Stomach (tissue), 9 donors: ENCODE data around the gene TIMM23. TPM values are rescaled to one million over a fixed set of nuclear protein-coding genes. Genes with fewer than 3 reads are reported as not detected.
A peak's percentile ranks its signal among the peaks of the same experiment; 100 is the strongest.

ENCODE experiments used
- DNase-seq, 2 donors: peaks; one replicate each; pipeline versions ENCODE4 v3.0.0 to v3.0.0-alpha.2; 2013 to 2019
- H3K27ac ChIP-seq, 5 donors: fragments of 200-600 bp in 4 of 5; sonication (generic) in 4 of 5; one replicate each; pipeline ENCODE4 v1.5.1; 2013 to 2019; ENCODE audit warnings: mild to moderate bottlenecking in 1 of 5, moderate library complexity in 1 of 5
- H3K27me3 ChIP-seq, 3 donors: fragments of 200-600 bp; sonication (generic); one replicate each; pipeline ENCODE4 v1.5.1; 2017 to 2019; ENCODE audit warnings: mixed run types in 1 of 3
- H3K36me3 ChIP-seq, 4 donors: fragments of 200-600 bp; sonication (generic); 1 replicate in 3 of 4; 2 replicates in 1 of 4; pipeline ENCODE4 v1.5.1; 2016 to 2019
- H3K4me1 ChIP-seq, 4 donors: fragments of 200-600 bp; sonication (generic); one replicate each; pipeline ENCODE4 v1.5.1; 2016 to 2019
- H3K4me3 ChIP-seq, 4 donors: fragments of 200-600 bp; sonication (generic) in 3 of 4; one replicate each; pipeline ENCODE4 v1.5.1; 2016 to 2019; ENCODE audit warnings: mild to moderate bottlenecking in 1 of 4
- H3K9me3 ChIP-seq, 4 donors: fragments of 200-600 bp; sonication (generic); one replicate each; pipeline ENCODE4 v1.5.1; 2016 to 2019
- EP300 ChIP-seq: sonication (generic); formaldehyde crosslinking; IDR thresholded peaks from one replicate; pipeline ENCODE4 v1.6.1; 2017; ENCODE audit warnings: antibody characterized with exemption
- POLR2A ChIP-seq, 4 donors: fragments of 450-650 bp; IDR thresholded peaks; one replicate each; pipeline ENCODE4 v1.6.1; 2016; ENCODE audit warnings: antibody characterized with exemption in 4 of 4, control low read depth in 2 of 4, mild to moderate bottlenecking in 1 of 4, moderate library complexity in 1 of 4
- POLR2AphosphoS5 ChIP-seq, 3 donors: sonication (generic); formaldehyde crosslinking; IDR thresholded peaks; one replicate each; pipeline ENCODE4 v1.6.1; 2016; ENCODE audit warnings: antibody characterized with exemption in 3 of 3
- WGBS, 5 donors: extraction: QIAGEN DNeasy Blood & Tissue Kit in 3 of 5; methylation state at CpG; one replicate each; pipeline versions ENCODE4 v1.1.5 to v1.1.7; 2013 to 2018; 5-methylcytosine and 5-hydroxymethylcytosine counted together
- intact Hi-C: fragments of 100-400 bp; cut with DNase I; formaldehyde crosslinking; loops from one replicate; pipeline ENCODE4 v1.15.1; 2023; ENCODE audit warnings: low total_unique reads
- polyA plus RNA-seq, 3 donors: library from polyadenylated mRNA; stranded (reverse); fragments of 200-250 nt; gene quantifications; one replicate each; pipeline ENCODE4 v1.2.3, GENCODE V29; 2013
- total RNA-seq, 5 donors: library from RNA; depleted of rRNA; stranded (reverse); fragments of >200 nt; gene quantifications; one replicate each; pipeline versions ENCODE4 v1.1.0 to v1.2.3, GENCODE V29; 2014 to 2016
- TF ChIP-seq, protein P1 (sequence below), 7 experiments: fragments of 450-650 bp in 4 of 7; fragments of 200-600 bp in 3 of 7; sonication (generic) in 3 of 7; IDR thresholded peaks; one replicate each; pipeline ENCODE4 v1.5.1; 2016 to 2019; ENCODE audit warnings: antibody characterized with exemption in 7 of 7, control low read depth in 2 of 7, mild to moderate bottlenecking in 1 of 7
- donor health status: healthy with polysubstance abuse.
- donor health status: Bipolar disorder and iron deficiency.
- donor health status: healthy.

Gene TIMM23
- total and polyA plus RNA-seq, 8 donors: 20.5 to 111 (median 56.8) TPM

DNA sequence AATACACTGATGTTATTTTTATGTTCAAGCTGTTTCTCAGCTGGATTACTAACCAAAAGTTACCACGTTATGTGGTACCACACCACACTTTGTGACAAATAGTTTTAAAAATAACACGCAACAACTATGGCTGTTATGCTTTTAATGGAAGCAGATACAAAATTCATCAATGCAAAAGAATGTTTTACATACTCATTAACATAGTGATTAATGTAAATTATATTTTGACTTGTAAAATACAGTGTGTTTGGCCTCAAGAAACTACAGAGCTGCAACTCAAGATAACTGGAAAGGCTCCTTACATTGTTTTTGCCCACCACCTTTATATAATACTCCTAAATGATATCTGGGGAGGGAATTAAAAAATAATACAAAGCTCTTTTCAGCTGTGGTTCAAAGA, 32.7 kb downstream of the TIMM23 start:
- H3K36me3 ChIP-seq: peaks cover 56 to 100% (median 98%) of the 10 kb centered on the region in 4 donors
- TF ChIP-seq EP300: no peak
- no peak for TF ChIP-seq POLR2A (IDR thresholded peaks at IDR 0.05)
- TF ChIP-seq, protein P1, sequence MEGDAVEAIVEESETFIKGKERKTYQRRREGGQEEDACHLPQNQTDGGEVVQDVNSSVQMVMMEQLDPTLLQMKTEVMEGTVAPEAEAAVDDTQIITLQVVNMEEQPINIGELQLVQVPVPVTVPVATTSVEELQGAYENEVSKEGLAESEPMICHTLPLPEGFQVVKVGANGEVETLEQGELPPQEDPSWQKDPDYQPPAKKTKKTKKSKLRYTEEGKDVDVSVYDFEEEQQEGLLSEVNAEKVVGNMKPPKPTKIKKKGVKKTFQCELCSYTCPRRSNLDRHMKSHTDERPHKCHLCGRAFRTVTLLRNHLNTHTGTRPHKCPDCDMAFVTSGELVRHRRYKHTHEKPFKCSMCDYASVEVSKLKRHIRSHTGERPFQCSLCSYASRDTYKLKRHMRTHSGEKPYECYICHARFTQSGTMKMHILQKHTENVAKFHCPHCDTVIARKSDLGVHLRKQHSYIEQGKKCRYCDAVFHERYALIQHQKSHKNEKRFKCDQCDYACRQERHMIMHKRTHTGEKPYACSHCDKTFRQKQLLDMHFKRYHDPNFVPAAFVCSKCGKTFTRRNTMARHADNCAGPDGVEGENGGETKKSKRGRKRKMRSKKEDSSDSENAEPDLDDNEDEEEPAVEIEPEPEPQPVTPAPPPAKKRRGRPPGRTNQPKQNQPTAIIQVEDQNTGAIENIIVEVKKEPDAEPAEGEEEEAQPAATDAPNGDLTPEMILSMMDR (IDR thresholded peaks at IDR 0.05): no peak
- TF ChIP-seq POLR2AphosphoS5 (IDR thresholded peaks at IDR 0.05): no peak
- 94 to 99% (median 95%) methylated on average over 2 of the region's 2 CpGs for WGBS, 5 donors
- DNase-seq: no peak
- intact Hi-C loops: no loop called here
- no peak overlapping the region for H3K4me3 ChIP-seq
- peaks cover 0 to 16% (median 3%) of the 10 kb centered on the region in 4 donors for H3K4me1 ChIP-seq
- no peaks in the 10 kb centered on the region for H3K27me3 ChIP-seq
- no peak overlapping the region for H3K27ac ChIP-seq
- H3K9me3 ChIP-seq: no peaks in the 10 kb centered on the region

DNA sequence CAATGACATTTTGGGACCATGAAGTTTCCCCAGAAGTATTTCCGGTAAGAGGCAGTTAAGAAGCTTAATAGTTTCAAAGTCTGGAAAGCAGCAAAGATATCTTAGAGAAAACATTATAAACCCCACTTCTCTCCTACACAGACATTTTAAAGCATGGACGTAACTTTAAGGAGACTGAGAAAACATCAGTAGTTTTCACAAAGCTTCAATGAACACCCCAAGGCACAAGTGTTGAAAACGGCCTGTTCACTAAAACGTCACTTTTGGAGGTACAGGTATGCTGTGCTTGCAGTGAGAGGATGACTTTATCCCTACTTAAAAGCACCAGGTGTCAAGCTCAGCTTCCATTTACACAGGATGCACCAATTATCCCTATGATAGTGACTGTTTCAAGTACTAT, 33.1 kb downstream of the TIMM23 start:
- H3K4me3 ChIP-seq: no peak overlapping the region
- H3K27ac ChIP-seq: no peak overlapping the region
- H3K4me1 ChIP-seq: peaks cover 0 to 21% (median 3%) of the 10 kb centered on the region in 4 donors
- no peaks in the 10 kb centered on the region for H3K27me3 ChIP-seq
- H3K36me3 ChIP-seq: peaks cover 60 to 100% (median 98%) of the 10 kb centered on the region in 4 donors
- 76 to 89% (median 83%) methylated on average over 4 of the region's 4 CpGs for WGBS, 5 donors
- DNase-seq: no peak
- no peaks in the 10 kb centered on the region for H3K9me3 ChIP-seq
- TF ChIP-seq POLR2A (IDR thresholded peaks at IDR 0.05) (no peak), POLR2AphosphoS5 (IDR thresholded peaks at IDR 0.05) (no peak), EP300 (no peak)
- TF ChIP-seq, protein P1 (IDR thresholded peaks at IDR 0.05): no peak
- intact Hi-C loops: no loop called here

DNA sequence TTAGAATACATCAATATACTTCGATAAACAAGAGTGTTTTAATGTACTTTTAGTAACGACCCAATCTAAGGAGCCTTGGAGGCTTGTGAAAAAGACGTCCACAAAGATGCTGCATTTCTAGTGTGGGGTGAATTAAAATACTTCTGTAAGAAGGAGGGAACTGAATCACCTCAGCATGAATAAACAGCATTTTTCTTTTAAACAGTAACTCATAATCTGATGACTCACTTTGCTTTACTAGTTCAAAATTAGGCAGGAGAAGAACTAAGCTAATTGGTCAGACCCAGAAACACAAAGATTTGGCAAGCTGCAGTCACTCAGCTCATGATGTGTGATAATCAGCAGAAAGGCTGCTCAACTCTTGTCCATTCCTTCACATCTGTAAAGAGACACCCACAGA, 33.9 kb downstream of the TIMM23 start:
- peaks cover 0 to 23% (median 3%) of the 10 kb centered on the region in 4 donors for H3K4me1 ChIP-seq
- DNase-seq: no peak
- 58 to 78% (median 63%) methylated on average over 3 of the region's 3 CpGs for WGBS, 5 donors
- peak overlapping the region in 1 of 5 donors; percentile 8 for H3K27ac ChIP-seq
- no peaks in the 10 kb centered on the region for H3K9me3 ChIP-seq
- no peaks in the 10 kb centered on the region for H3K27me3 ChIP-seq
- intact Hi-C loops: no loop called here
- TF ChIP-seq POLR2AphosphoS5 (IDR thresholded peaks at IDR 0.05) (no peak), EP300 (no peak), POLR2A (IDR thresholded peaks at IDR 0.05) (no peak)
- TF ChIP-seq, protein P1 (IDR thresholded peaks at IDR 0.05): no peak
- H3K4me3 ChIP-seq: no peak overlapping the region
- peaks cover 68 to 100% (median 99%) of the 10 kb centered on the region in 4 donors for H3K36me3 ChIP-seq

DNA sequence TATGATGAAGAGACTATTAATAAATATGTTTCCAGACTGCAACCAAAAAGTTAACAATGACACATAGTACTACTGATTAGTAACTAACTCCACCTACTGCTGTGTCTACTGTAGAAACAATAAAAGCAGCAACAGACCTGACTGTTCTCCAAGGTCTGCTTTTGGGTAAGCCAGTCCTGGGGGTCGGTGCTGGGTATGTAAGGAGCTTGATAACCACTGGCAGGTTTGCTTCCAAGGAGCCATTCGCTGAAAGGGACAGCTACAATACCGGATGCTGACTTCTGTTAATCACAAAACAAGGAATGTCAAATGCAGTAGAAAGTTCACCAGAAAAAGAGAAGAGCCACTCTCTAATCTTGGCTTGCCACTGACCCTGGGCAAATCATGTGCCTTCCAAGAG, 40.5 kb downstream of the TIMM23 start:
- H3K4me3 ChIP-seq: no peak overlapping the region
- intact Hi-C loops: no loop called here
- no peak overlapping the region for H3K27ac ChIP-seq
- 76 to 84% (median 82%) methylated on average over 3 of the region's 3 CpGs for WGBS, 5 donors
- peaks cover 63 to 90% (median 86%) of the 10 kb centered on the region in 4 donors for H3K36me3 ChIP-seq
- H3K9me3 ChIP-seq: no peaks in the 10 kb centered on the region
- no peaks in the 10 kb centered on the region for H3K27me3 ChIP-seq
- DNase-seq: no peak
- no peak for TF ChIP-seq POLR2AphosphoS5 (IDR thresholded peaks at IDR 0.05)
- TF ChIP-seq, protein P1 (IDR thresholded peaks at IDR 0.05): no peak
- no peak for TF ChIP-seq EP300
- TF ChIP-seq POLR2A (IDR thresholded peaks at IDR 0.05): no peak
- peaks cover 0 to 49% (median 4%) of the 10 kb centered on the region in 4 donors for H3K4me1 ChIP-seq
